Measurements from ENCODE around the gene SUMO3. TPM values are rescaled to one million over a fixed set of nuclear protein-coding genes. Genes with fewer than 3 reads are reported as not detected.
A peak's percentile ranks its signal among the peaks of the same experiment; 100 is the strongest.

Gene SUMO3
- total and polyA plus RNA-seq, 2 of the 8 experiments (the other 6 are each of a cell fraction or from before 2014, with no cell fraction given), result 96.8 to 101 TPM

DNA sequence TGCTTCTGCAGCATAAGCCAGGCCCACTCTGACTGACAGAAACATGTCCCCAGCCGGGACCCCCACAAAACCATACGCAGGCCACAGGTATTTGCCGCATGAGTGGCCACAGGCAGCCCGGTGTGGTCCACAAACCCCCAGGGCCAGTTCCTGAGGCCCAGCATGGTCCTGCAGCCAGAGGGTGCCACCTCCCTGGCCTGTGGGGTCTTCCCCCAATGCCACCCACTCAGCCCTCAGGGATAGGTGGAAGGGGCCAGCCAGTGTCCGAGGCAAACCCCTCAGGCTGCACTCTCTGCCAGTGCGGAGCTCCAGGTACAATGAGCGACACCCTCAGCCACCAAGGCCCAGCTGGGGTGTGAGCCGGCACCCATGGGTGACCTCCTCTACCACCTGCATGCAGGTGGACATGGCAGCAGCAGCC is 59.7 kb downstream of the SUMO3 start:
- peaks cover 0 to 19% (median 8%) of the 10 kb centered on the region in 4 experiments; a peak in 5 of 7 replicates for H3K4me1 ChIP-seq (replicated peaks in 1 of 4; ENCODE audit: control insufficient read depth in 3 of 4, insufficient read depth in 4 of 4, low read length in 3 of 4)
- WGBS, 2 experiments (ENCODE audit: extremely low coverage in 1 of 2, insufficient coverage in 1 of 2, insufficient read length in 1 of 2, insufficient replicate concordance in 2 of 2, low coverage in 1 of 2, low lambda C conversion rate in 2 of 2, missing lambda C conversion rate in 1 of 2), result 90% methylated on average over 8 of the region's 8 CpGs; no CpG with 5 or more reads in 1 of the 2 experiments
- H3K18ac ChIP-seq (ENCODE audit: extremely low read depth, low read length), result no peak overlapping the region
- FAIRE-seq (no peak), DNase-seq (ENCODE audit: low read depth in 1 of 2, low spot score in 2 of 2) (no peak)
- H3K79me2 ChIP-seq (ENCODE audit: control insufficient read depth in 1 of 2, insufficient read depth in 2 of 2, low read length in 2 of 2), result no peaks in the 10 kb centered on the region
- no peak overlapping the region for H4K91ac ChIP-seq (replicated peaks; ENCODE audit: insufficient read length, low read length)
- ChIA-PET POLR2A (ENCODE audit: partially characterized antibody) (interaction anchor here (0.9 to 1.1 kb wide), 2 partner anchors 11 to 43 kb away, joined by 3 to 4 read pairs; no protein-coding TSS in a partner anchor), CTCF (ENCODE audit: partially characterized antibody) (interaction anchor here (0.7 to 3.4 kb wide), 11 partner anchors 9 to 160 kb away, joined by 3 to 16 read pairs (median 4); no protein-coding TSS in a partner anchor)
- no peaks in the 10 kb centered on the region for H3K27me3 ChIP-seq (replicated peaks in 1 of 4; ENCODE audit: control insufficient read depth in 3 of 4, extremely low read depth in 1 of 4, insufficient read depth in 3 of 4, low read length in 3 of 4)
- no peak overlapping the region for H3K4me2 ChIP-seq (ENCODE audit: insufficient read depth in 1 of 2, low read depth in 2 of 2, low read length in 2 of 2)
- no peaks in the 10 kb centered on the region for H4K20me1 ChIP-seq (replicated peaks in 1 of 2; ENCODE audit: control insufficient read depth in 1 of 2, insufficient read depth in 2 of 2, low read length in 2 of 2)
- H3K23ac ChIP-seq (ENCODE audit: insufficient read length), result no peak overlapping the region
- H2AFZ ChIP-seq (ENCODE audit: low read length), result no peak overlapping the region
- H2BK12ac ChIP-seq (ENCODE audit: low read depth, low read length), result 0 out of 2 replicates have a peak overlapping the region, but pooled peaks have one; percentile 75
- H3K9ac ChIP-seq (replicated peaks in 1 of 4; ENCODE audit: extremely low read depth in 1 of 4, low read depth in 3 of 4, low read length in 3 of 4), result no peak overlapping the region
- no peaks in the 10 kb centered on the region for H3K23me2 ChIP-seq (ENCODE audit: low read depth, low read length)
- no peak overlapping the region for H3K27ac ChIP-seq (ENCODE audit: low read depth, low read length)
- no peaks in the 10 kb centered on the region for H3K36me3 ChIP-seq (ENCODE audit: control insufficient read depth in 2 of 4, insufficient read depth in 4 of 4, low read length in 3 of 4)
- peaks cover 0 to 6% of the 10 kb centered on the region in 2 experiments; a peak in 1 of 4 replicates for H3K9me3 ChIP-seq (ENCODE audit: insufficient read depth in 2 of 2, low read depth in 1 of 2, low read length in 1 of 2)
- 0 out of 2 replicates have a peak overlapping the region, but pooled peaks have one; percentile 72 for H2BK15ac ChIP-seq (ENCODE audit: low read length)
- no peaks in the 10 kb centered on the region for H3K79me1 ChIP-seq (ENCODE audit: low read depth, low read length)
- H4K5ac ChIP-seq (ENCODE audit: insufficient read length, low read depth, low read length), result no peak overlapping the region
- no peak overlapping the region for H2BK5ac ChIP-seq (ENCODE audit: low read depth, low read length)
- H3K14ac ChIP-seq (ENCODE audit: insufficient read length), result no peak overlapping the region
- H4K8ac ChIP-seq (ENCODE audit: extremely low read depth, insufficient read depth, low read length), result peak overlapping the region; percentile 1; the same call in 1 of the 2 replicates
- no peak overlapping the region for H3K4ac ChIP-seq (replicated peaks; ENCODE audit: insufficient read length, low read depth, low read length)
- H2BK20ac ChIP-seq (ENCODE audit: low read length), result no peak overlapping the region
- H3K4me3 ChIP-seq (ENCODE audit: extremely low read depth in 1 of 4, insufficient read depth in 2 of 4, low read depth in 3 of 4, low read length in 4 of 4), result no peak overlapping the region
- H2AK5ac ChIP-seq (ENCODE audit: low read depth, low read length), result no peak overlapping the region
- H2BK120ac ChIP-seq (replicated peaks; ENCODE audit: low read depth, low read length), result no peak overlapping the region
- H3K56ac ChIP-seq (replicated peaks; ENCODE audit: insufficient read length, low read depth, low read length), result no peak overlapping the region
- TF ChIP-seq EZH2 (IDR thresholded peaks at IDR 0.05; ENCODE audit: low read depth, low read length, severe bottlenecking) (no peak), TCF12 (IDR thresholded peaks at IDR 0.05; ENCODE audit: low read depth, low read length) (no peak), PHF8 (conservative IDR thresholded peaks at IDR 0.05; ENCODE audit: low read depth, low read length) (no peak), GABPA (IDR thresholded peaks at IDR 0.05; ENCODE audit: borderline replicate concordance, insufficient read depth, low read length) (no peak), NRF1 (IDR thresholded peaks at IDR 0.05; ENCODE audit: low read depth, low read length) (no peak), RNF2 (IDR thresholded peaks at IDR 0.05; ENCODE audit: borderline replicate concordance, low read depth, low read length, missing control alignments, poor library complexity, severe bottlenecking) (no peak), BCL11A (IDR thresholded peaks at IDR 0.05; ENCODE audit: low read depth in 2 of 2, low read length in 2 of 2) (no peak), KDM4A (IDR thresholded peaks at IDR 0.05; ENCODE audit: low read depth, low read length, severe bottlenecking) (no peak)
- TF ChIP-seq, protein P1, sequence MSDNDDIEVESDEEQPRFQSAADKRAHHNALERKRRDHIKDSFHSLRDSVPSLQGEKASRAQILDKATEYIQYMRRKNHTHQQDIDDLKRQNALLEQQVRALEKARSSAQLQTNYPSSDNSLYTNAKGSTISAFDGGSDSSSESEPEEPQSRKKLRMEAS (IDR thresholded peaks at IDR 0.05), result no peak
- TF ChIP-seq, protein P2, sequence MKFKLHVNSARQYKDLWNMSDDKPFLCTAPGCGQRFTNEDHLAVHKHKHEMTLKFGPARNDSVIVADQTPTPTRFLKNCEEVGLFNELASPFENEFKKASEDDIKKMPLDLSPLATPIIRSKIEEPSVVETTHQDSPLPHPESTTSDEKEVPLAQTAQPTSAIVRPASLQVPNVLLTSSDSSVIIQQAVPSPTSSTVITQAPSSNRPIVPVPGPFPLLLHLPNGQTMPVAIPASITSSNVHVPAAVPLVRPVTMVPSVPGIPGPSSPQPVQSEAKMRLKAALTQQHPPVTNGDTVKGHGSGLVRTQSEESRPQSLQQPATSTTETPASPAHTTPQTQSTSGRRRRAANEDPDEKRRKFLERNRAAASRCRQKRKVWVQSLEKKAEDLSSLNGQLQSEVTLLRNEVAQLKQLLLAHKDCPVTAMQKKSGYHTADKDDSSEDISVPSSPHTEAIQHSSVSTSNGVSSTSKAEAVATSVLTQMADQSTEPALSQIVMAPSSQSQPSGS (IDR thresholded peaks at IDR 0.05; ENCODE audit: low read length), result no peak
